IPS DF 6.9 (cell line): ENCODE measurements around the gene OTOL1.

Source experiments
- DNase-seq: peaks from one replicate; pipeline ENCODE4 v3.0.0-alpha.2; 2013; ENCODE audit warnings: low read depth, low spot score
- H3K27ac ChIP-seq: one replicate; pipeline ENCODE4 v1.5.1; 2013; ENCODE audit warnings: low read length, control low read depth
- H3K27me3 ChIP-seq: 2 replicates; pipeline ENCODE4 v1.6.1; 2013; ENCODE audit warnings: mild to moderate bottlenecking, low read length; ENCODE audit not compliant: control insufficient read depth, insufficient read depth
- H3K36me3 ChIP-seq: 2 replicates; pipeline ENCODE4 v1.6.1; 2013; ENCODE audit warnings: low read length; ENCODE audit not compliant: control insufficient read depth, insufficient read depth
- H3K4me1 ChIP-seq: 2 replicates; pipeline ENCODE4 v1.6.1; 2013; ENCODE audit warnings: low read length; ENCODE audit not compliant: control insufficient read depth, insufficient read depth
- H3K4me3 ChIP-seq: 2 replicates; pipeline ENCODE4 v1.5.1; 2013; ENCODE audit warnings: mild to moderate bottlenecking, low read length
- H3K9me3 ChIP-seq: 2 replicates; pipeline ENCODE4 v1.6.1; 2013; ENCODE audit warnings: low read length, inconsistent platforms; ENCODE audit not compliant: control insufficient read depth, insufficient read depth
- WGBS: extraction: QIAGEN DNeasy Blood & Tissue Kit; methylation state at CpG from one replicate; pipeline ENCODE4 v1.1.7; 2013; ENCODE audit warnings: mixed read lengths, missing lambda C conversion rate; ENCODE audit not compliant: insufficient read length, insufficient coverage; 5-methylcytosine and 5-hydroxymethylcytosine counted together

Gene OTOL1

DNA sequence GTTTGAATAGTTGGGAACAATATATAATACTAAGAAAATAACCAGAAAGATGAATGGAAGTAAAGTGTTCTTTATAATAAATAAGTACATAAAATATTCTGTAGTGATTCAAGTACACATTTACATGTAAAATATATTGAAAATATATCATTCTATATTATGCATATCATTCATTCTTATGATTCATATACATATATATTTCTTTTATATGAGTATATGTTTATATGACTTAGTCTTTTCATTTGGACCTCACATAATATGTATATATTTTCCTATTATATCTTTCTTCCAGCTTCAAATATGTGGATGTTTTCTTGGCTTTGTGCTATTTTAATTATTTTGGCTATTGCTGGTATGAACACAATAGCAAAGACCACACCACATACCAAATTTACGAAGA lies at the start of gene OTOL1:
Gene OTOL1, plus strand, starts transcription at position 301 of the 400 bp plus-strand sequence. Its CDS starts 0 bp downstream, at position 301.
- no CpG with 5 or more reads among the region's 1 CpG for WGBS
- DNase-seq = no peak
- Histone ChIP-seq H3K9me3 (no peaks in the 10 kb centered on the region), H3K27ac (no peak within 1 kb of the TSS), H3K4me3 (no peak within 1 kb of the TSS), H3K27me3 (no peaks in the 10 kb centered on the region), H3K4me1 (no peaks in the 10 kb centered on the region; the same call in 1 of the 2 replicates), H3K36me3 (no peaks in the 10 kb centered on the region)

DNA sequence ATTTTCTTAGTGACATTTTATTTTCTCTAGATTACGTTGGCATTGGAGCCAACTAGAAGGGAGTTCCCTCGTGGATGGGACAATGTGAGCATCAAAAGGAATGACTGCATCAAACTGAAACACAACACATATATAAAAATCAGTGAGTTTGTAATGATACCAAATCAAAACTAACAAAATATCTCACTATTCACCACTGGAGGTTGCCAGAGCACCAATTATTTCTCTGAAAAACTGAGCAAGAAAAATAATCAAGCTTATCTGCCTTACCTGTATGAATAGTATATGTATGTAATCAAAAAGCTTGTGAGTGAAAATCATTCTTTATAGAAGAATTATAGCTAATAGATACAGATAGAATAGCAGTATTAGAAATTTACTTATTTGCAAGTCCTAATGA lies 46.8 kb upstream of the OTOL1 start:
- no peak for DNase-seq
- H3K36me3 ChIP-seq = no peaks in the 10 kb centered on the region
- no peaks in the 10 kb centered on the region for H3K9me3 ChIP-seq
- no peaks in the 10 kb centered on the region for H3K4me1 ChIP-seq
- H3K27ac ChIP-seq = no peak overlapping the region
- H3K27me3 ChIP-seq = no peaks in the 10 kb centered on the region
- no peak overlapping the region for H3K4me3 ChIP-seq
- no CpG with 5 or more reads among the region's 2 CpGs for WGBS

DNA sequence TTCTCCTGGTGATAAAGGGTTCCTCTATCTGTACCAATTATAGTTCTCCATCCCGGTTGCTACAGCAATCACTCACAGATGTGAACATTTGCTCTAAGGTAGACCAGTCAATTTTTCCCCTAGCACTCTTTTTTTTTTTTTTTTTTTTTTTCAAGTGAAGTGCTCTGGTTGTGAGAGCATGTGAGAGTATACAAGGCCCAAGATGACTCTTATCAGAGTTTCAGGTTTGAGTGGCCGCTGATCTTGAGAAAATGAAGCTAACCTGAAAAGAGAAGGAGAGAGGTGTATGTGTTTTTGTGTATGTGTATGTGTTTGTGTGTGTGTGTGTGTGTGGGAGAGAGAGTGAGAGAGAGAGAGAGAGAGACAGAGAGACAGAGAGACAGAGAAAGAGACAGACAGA lies 44.4 kb upstream of the OTOL1 start:
- no peak overlapping the region for H3K27ac ChIP-seq
- no CpG with 5 or more reads among the region's 2 CpGs for WGBS
- no peak for DNase-seq
- H3K36me3 ChIP-seq = no peaks in the 10 kb centered on the region
- no peaks in the 10 kb centered on the region for H3K4me1 ChIP-seq
- no peak overlapping the region for H3K4me3 ChIP-seq
- no peaks in the 10 kb centered on the region for H3K9me3 ChIP-seq
- H3K27me3 ChIP-seq = no peaks in the 10 kb centered on the region

DNA sequence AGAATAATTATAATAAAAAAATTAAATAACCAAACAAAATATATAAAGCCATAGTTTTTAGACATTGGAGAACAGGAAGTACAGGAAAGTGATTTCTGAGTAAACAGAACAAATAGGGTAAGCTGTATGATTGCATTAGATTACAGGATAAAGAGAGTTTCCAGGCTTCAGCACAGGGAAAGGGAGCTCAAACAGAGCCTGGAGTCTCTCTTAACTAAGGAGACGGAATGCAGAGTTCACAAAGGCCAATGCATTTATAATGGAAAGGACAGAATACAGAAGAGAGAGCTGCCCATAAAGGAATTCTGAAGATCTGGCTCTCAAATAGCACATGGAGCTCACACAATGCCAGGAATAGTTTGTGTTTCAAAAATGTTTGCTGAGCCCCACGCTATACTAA lies 42.0 kb upstream of the OTOL1 start:
- H3K27me3 ChIP-seq = no peaks in the 10 kb centered on the region
- no peak overlapping the region for H3K4me3 ChIP-seq
- H3K4me1 ChIP-seq = no peaks in the 10 kb centered on the region
- H3K27ac ChIP-seq = no peak overlapping the region
- DNase-seq = no peak
- no CpG with 5 or more reads among the region's 2 CpGs for WGBS
- H3K9me3 ChIP-seq = no peaks in the 10 kb centered on the region
- no peaks in the 10 kb centered on the region for H3K36me3 ChIP-seq

DNA sequence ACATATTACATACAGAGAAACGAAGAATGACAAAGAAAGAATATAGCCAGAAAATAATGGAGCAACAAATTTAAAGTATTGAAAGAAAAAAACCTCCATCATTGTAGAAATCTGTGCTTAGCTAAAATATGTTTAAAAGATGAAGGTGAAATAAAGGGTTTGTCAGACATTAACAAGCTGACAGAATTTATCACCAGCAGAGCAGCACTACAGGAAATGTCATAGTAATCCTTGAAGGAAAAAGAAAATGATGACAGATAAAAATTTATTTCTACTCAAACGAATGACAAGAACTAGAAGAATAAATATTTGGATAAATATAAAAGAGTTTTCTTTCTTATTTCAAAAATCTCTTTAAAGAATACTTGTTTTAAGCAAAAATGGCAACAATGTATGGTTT lies 40.6 kb upstream of the OTOL1 start:
- no peaks in the 10 kb centered on the region for H3K4me1 ChIP-seq
- no peak for DNase-seq
- WGBS = no CpG with 5 or more reads among the region's 2 CpGs
- H3K9me3 ChIP-seq = no peaks in the 10 kb centered on the region
- H3K27me3 ChIP-seq = no peaks in the 10 kb centered on the region
- no peaks in the 10 kb centered on the region for H3K36me3 ChIP-seq
- no peak overlapping the region for H3K27ac ChIP-seq
- no peak overlapping the region for H3K4me3 ChIP-seq

DNA sequence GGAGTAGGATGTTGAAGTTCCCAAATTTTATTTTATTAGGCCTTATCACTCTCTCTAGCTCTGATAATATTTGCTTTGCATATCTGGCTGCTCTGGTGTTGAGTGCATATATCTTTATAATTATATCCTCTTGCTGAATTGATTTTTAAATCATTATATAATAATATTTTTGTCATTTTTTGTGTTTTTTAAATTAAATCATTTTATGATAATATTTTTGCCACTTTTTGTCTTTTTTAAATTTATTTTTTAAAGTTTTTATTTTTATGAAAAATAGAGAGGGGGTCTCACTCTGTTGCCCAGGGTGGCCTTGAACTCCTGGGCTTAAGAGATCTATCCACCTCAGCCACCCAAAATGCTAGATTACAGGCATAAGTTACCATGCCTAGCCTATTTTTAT lies 34.5 kb upstream of the OTOL1 start:
- H3K27ac ChIP-seq = no peak overlapping the region
- no peaks in the 10 kb centered on the region for H3K9me3 ChIP-seq
- no peak for DNase-seq
- no peaks in the 10 kb centered on the region for H3K4me1 ChIP-seq
- no peaks in the 10 kb centered on the region for H3K36me3 ChIP-seq
- H3K4me3 ChIP-seq = no peak overlapping the region
- H3K27me3 ChIP-seq = no peaks in the 10 kb centered on the region

DNA sequence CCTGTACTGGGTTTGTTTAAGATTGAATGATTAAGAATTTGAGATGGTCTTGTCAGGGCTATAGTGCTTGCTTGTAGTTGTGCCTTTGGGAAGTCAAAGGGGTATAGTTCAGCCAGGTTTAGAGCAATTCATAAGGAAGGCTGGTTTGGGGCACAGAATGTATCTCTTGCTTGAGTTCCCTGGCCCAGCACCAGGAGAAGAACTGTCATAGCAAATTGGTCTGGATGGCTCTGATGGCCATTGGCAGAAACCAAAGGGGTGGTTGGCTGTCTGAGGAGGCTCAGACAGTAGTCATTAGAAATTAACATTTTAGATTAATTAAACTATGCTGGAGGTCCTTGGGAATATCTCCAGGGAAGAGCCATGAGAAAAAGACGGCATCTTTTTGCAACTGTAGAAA lies 25.4 kb upstream of the OTOL1 start:
- no peak for DNase-seq
- H3K27ac ChIP-seq = no peak overlapping the region
- no peaks in the 10 kb centered on the region for H3K4me1 ChIP-seq
- no peak overlapping the region for H3K4me3 ChIP-seq
- no CpG with 5 or more reads among the region's 1 CpG for WGBS
- no peaks in the 10 kb centered on the region for H3K27me3 ChIP-seq
- H3K36me3 ChIP-seq = no peaks in the 10 kb centered on the region
- no peaks in the 10 kb centered on the region for H3K9me3 ChIP-seq

DNA sequence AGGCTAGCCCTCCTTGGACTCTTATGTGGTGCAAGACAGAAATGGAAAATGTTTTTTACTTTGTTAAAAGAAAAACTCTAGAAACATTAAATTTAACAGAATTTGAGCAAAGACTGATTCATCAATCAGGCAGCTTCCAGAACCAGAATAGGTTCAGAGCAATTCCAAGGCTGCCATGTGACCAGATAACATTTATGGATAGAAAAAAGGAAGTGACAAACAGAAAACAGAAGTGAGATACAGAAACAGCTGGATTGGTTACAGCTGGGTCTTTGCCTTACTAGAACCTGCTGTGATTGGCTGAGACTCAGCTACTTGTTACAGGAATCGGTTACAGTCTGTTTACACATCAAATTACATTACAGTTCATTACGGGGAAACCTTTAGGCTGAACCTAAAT lies 22.5 kb upstream of the OTOL1 start:
- DNase-seq = no peak
- no peak overlapping the region for H3K4me3 ChIP-seq
- no peaks in the 10 kb centered on the region for H3K27me3 ChIP-seq

DNA sequence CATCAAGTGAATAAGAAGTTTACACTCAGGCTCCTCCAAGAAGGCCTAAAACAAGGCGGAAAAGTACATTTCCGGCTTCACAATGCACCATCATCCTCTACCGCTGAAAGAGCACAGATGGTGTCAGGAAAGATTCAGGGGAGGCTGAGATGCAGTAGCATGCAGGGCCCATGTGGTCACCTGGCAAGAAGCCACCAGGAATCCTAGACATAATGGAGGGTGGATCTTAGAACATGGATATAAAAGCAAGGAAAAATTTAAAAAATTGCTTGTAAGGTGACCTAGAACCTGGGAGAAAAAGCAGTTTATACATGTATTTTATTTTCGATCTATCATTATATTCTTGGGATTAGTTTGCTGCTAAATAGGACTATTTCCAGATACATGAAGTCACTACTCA lies 21.9 kb upstream of the OTOL1 start:
- H3K9me3 ChIP-seq = no peaks in the 10 kb centered on the region
- H3K36me3 ChIP-seq = no peaks in the 10 kb centered on the region
- no peak for DNase-seq
- no peak overlapping the region for H3K4me3 ChIP-seq
- H3K27ac ChIP-seq = no peak overlapping the region
- H3K27me3 ChIP-seq = no peaks in the 10 kb centered on the region
- no CpG with 5 or more reads among the region's 4 CpGs for WGBS
- no peaks in the 10 kb centered on the region for H3K4me1 ChIP-seq

More for the DNA sequence above, 22.5 kb upstream of the OTOL1 start:
- H3K36me3 ChIP-seq = no peaks in the 10 kb centered on the region
- H3K4me1 ChIP-seq = no peaks in the 10 kb centered on the region
- no peak overlapping the region for H3K27ac ChIP-seq
- no peaks in the 10 kb centered on the region for H3K9me3 ChIP-seq
- no CpG with 5 or more reads among the region's 2 CpGs for WGBS

DNA sequence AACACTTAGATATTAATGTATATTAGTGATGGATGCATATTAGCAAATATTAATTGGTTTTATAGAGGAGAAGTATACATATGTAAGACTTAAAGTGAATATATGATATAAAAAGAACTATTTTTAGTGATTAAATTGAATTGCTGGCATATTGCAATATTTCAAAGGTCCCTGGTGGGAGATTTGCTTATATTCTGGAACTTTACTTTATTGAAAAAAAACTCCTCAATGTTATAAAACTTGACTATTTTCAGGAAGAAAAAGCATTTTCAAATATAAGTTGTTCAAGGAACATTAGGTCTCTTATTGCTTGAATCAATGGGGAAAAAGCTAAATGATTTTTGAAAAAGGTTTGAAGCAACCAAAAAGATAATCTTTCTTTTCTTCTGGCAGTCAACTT lies 21.4 kb upstream of the OTOL1 start:
- Histone ChIP-seq H3K9me3 (no peaks in the 10 kb centered on the region), H3K36me3 (no peaks in the 10 kb centered on the region), H3K27ac (no peak overlapping the region), H3K27me3 (no peaks in the 10 kb centered on the region), H3K4me3 (no peak overlapping the region), H3K4me1 (no peaks in the 10 kb centered on the region)
- DNase-seq = no peak

DNA sequence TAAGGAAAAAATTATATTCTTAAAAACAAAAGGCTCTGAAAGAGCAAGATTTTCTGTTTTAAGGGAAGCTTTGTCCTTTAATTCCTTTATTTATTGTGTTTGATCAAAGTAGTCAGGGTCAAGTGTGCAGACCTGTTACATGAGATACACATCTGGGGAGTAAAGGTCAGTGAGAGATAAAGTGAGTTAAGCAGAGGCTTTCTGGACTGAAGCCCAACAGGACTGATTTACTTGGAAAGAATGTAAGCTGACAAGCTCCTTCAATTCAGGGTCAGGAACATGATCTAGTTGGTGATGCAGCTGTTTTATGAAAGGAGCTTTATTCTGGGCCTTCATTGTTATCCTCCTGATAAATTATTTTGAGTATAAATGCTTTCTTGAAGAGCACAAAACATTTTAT lies 20.7 kb upstream of the OTOL1 start:
- no peak overlapping the region for H3K27ac ChIP-seq
- DNase-seq = no peak
- no peaks in the 10 kb centered on the region for H3K36me3 ChIP-seq
- H3K4me3 ChIP-seq = no peak overlapping the region
- no peaks in the 10 kb centered on the region for H3K9me3 ChIP-seq
- no peaks in the 10 kb centered on the region for H3K27me3 ChIP-seq
- no peaks in the 10 kb centered on the region for H3K4me1 ChIP-seq
